ENCODE measurements around the gene SLC39A3.
A peak's percentile ranks its signal among the peaks of the same experiment; 100 is the strongest.

Gene SLC39A3

DNA sequence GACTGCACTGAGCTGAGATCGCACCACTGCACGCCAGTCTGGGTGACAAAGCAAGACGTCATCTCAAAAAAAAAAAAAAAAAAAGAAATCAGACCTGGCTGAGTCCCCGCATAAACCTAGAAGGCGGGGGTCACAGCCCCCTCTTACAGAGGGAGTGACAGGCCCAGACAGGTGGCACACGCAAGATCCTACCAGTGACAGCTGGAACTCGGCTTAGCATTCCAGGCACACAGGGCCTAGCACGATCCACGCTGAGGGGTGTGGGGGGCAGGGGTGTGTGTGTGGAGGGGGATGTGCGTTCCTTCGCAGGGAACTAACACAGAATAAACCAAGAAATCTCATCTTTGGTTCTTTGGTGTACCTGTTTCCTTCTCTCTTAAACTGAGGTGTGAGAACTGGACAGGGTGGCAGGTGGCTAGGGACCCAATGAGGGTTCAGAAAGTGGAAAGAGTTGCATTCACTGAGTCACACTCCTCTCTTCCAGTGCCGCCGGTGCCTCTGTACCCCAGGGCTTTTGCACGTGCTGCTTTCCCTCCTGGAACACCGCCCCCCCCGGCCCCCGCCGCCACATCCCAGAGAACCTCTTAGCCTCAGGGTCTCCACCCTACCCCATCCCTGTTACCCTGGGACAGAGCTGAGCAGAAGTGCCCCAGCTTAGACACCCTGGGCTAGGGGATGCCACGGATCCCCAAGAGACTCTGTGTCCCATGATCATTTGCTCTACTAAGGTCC, 38.3 kb upstream of the SLC39A3 start:
- Histone ChIP-seq H3K36me3 (ENCODE audit: control insufficient read depth in 1 of 2, insufficient read depth in 2 of 2, low read length in 2 of 2) (peaks cover 0 to 15% of the 10 kb centered on the region in 2 donors), H3K4me1 (ENCODE audit: control insufficient read depth in 1 of 2, insufficient read depth in 2 of 2, low read length in 2 of 2) (peaks cover 33 to 43% of the 10 kb centered on the region in 2 donors), H3K9ac (ENCODE audit: low read depth in 1 of 2, low read length in 2 of 2) (no peak overlapping the region), H3K27me3 (ENCODE audit: control insufficient read depth in 1 of 2, insufficient read depth in 2 of 2, low read length in 2 of 2) (no peaks in the 10 kb centered on the region), H3K27ac (ENCODE audit: low read depth, low read length) (no peak overlapping the region), H3K9me3 (ENCODE audit: control insufficient read depth in 1 of 2, low read length in 2 of 2) (no peaks in the 10 kb centered on the region), H3K4me3 (ENCODE audit: low read depth in 1 of 2, low read length in 2 of 2) (no peak overlapping the region)

DNA sequence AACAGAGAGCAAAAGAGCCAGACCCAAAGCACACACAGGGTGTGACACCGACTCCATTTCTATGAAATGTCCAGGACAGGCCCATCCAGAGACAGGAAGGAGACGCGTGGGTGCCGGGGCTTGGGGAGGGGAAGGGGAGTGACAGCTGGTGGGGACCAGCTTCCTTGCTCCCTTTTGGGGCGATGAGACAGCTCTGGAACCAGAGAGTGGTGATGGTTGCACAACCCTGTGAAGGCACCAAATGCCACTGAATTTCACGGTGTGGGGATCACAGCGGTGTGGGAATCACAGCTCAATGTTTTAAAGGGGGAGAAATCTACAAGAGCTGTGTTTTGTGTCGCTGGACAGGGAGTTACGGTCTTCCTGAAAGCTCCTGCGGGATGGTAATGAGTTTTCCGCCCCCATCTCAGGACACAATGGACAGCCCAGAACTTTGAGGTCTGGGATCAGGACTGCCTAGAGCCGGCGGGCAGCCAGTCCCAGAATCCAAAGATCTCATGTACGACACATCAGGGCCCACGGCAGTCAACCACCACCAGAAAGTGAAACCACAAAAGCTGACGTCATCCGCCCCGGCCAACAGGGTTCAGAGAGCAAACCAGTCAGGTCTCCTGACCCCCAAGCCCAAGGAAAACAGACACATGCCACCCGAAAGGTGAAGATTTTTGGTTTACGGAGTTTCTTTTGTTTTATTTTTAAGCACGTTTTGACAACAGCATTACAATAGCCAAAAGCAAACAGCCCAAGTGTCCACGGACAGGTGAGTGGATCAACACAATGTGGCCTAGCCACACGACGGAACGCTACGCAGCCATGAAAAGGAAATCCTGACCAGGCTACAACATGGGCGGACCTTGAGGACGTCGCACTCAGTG, 36.0 kb upstream of the SLC39A3 start:
- Histone ChIP-seq H3K36me3 (ENCODE audit: control insufficient read depth in 1 of 2, insufficient read depth in 2 of 2, low read length in 2 of 2) (peaks cover 0 to 15% of the 10 kb centered on the region in 2 donors), H3K4me3 (ENCODE audit: low read depth in 1 of 2, low read length in 2 of 2) (peak overlapping the region; percentile 51 to 57), H3K4me1 (ENCODE audit: control insufficient read depth in 1 of 2, insufficient read depth in 2 of 2, low read length in 2 of 2) (peaks cover 18 to 24% of the 10 kb centered on the region in 2 donors), H3K9ac (ENCODE audit: low read depth in 1 of 2, low read length in 2 of 2) (peak overlapping the region; percentile 72 to 74), H3K9me3 (ENCODE audit: control insufficient read depth in 1 of 2, low read length in 2 of 2) (no peaks in the 10 kb centered on the region), H3K27me3 (ENCODE audit: control insufficient read depth in 1 of 2, insufficient read depth in 2 of 2, low read length in 2 of 2) (no peaks in the 10 kb centered on the region), H3K27ac (ENCODE audit: low read depth, low read length) (peak overlapping the region; percentile 90)

DNA sequence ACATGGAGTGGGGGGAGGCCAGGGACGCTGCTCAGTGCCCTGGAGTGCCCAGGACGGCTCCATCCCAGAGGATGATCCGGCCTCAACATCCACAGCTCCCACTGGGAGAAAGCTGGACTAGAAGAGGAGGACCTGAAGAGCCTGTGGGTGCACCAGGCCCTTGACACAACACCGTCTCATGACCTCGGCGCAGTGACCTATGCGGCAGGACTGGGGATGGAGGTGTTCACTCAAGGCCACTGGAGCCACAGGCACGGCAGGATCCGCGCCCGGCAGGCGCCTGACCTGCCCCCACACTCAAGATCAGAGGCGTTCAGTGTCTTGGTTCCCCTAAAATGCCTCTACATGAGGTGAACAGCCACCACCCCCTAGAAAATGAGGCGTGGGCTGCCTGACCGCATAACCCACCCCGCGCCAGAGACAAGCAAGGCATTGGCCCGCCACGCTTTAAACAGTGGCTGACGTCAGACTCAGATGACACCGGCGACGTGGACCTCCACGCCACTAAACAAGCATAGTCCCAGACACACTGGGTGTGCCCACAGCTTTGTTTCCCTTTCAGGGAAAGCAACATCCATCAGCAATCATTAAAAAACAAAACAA, 35.2 kb upstream of the SLC39A3 start:
- Histone ChIP-seq H3K27me3 (ENCODE audit: control insufficient read depth in 1 of 2, insufficient read depth in 2 of 2, low read length in 2 of 2) (no peaks in the 10 kb centered on the region), H3K4me1 (ENCODE audit: control insufficient read depth in 1 of 2, insufficient read depth in 2 of 2, low read length in 2 of 2) (peaks cover 18 to 24% of the 10 kb centered on the region in 2 donors), H3K27ac (ENCODE audit: low read depth, low read length) (peak overlapping the region; percentile 90), H3K36me3 (ENCODE audit: control insufficient read depth in 1 of 2, insufficient read depth in 2 of 2, low read length in 2 of 2) (peaks cover 0 to 17% of the 10 kb centered on the region in 2 donors), H3K9me3 (ENCODE audit: control insufficient read depth in 1 of 2, low read length in 2 of 2) (no peaks in the 10 kb centered on the region), H3K9ac (ENCODE audit: low read depth in 1 of 2, low read length in 2 of 2) (peak overlapping the region; percentile 72 to 74), H3K4me3 (ENCODE audit: low read depth in 1 of 2, low read length in 2 of 2) (peak overlapping the region; percentile 51 to 57)

DNA sequence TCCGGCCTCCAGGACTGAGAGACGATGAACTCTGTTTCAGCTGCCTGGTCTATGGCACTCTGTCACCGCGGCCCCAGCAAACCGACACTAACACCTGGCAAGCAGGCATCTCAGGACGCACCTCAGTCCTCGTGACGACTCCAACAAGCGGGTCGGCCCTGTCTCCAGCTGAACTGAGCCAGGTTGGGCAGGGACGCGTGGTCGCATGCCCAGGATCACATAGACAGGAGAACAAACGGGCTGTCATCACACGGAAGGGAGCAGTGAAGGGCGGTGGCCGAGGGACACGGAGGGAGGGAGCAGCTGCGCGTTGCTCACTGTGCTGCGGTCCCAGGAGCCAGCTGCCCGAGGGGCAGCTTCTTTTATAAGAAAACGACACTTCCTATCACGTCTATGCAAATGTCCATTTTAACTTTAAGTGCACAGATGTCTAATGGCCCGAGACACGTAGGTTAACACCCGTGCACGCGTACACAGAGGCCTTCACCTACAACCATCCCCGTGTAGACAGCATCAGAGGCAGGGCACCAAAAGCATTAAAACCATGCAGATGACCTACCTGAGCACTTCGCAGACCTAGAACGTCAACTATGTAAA, 34.4 kb upstream of the SLC39A3 start:
- H3K9ac ChIP-seq (ENCODE audit: low read depth in 1 of 2, low read length in 2 of 2), result no peak overlapping the region
- no peaks in the 10 kb centered on the region for H3K27me3 ChIP-seq (ENCODE audit: control insufficient read depth in 1 of 2, insufficient read depth in 2 of 2, low read length in 2 of 2)
- H3K27ac ChIP-seq (ENCODE audit: low read depth, low read length), result no peak overlapping the region
- H3K4me3 ChIP-seq (ENCODE audit: low read depth in 1 of 2, low read length in 2 of 2), result no peak overlapping the region
- H3K4me1 ChIP-seq (ENCODE audit: control insufficient read depth in 1 of 2, insufficient read depth in 2 of 2, low read length in 2 of 2), result peaks cover 18 to 24% of the 10 kb centered on the region in 2 donors
- H3K36me3 ChIP-seq (ENCODE audit: control insufficient read depth in 1 of 2, insufficient read depth in 2 of 2, low read length in 2 of 2), result peaks cover 0 to 15% of the 10 kb centered on the region in 2 donors
- no peaks in the 10 kb centered on the region for H3K9me3 ChIP-seq (ENCODE audit: control insufficient read depth in 1 of 2, low read length in 2 of 2)

DNA sequence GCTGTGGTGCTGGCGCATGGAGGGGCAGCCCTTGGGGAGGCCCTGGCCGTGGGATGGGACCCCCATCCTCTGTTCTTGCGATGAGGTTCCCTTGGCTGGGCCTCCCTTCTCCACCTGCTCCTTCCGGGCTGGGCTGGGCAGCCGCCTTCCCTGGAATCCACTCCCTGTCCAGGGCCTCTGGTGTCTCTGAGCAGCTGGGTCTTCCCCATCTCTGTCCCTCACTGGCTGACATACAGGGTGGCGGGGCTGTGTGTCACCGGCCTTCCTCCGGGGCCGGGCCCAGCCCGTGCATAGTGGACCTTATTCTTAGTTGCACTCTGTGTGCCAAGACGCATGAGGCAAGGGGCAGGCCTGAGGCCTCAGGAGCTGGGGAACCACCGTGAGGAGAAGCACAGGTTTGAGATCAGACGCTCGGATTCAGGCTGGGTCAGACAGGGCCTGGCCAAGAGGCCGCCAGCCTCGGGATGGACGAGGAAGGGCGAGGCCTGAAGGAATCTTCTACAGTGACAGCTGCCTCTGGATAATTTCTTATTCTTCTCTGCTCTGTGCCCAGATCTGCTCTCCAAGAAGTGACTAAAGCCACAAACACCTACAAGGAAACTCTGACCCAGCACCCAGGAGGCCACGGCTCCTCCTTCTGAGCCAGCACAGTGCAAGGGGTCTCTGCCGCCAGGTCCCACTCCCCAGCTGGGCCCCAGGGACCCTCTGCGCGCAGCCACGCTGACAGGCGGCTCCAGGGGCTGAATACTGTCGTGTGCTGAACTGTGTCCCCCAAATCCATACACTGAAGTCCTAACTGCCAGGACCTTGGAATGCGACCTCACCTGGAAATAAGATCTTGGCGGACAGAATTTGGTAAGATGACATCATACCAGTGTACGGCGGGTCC, 32.2 kb upstream of the SLC39A3 start:
- Histone ChIP-seq H3K27ac (ENCODE audit: low read depth, low read length) (no peak overlapping the region), H3K4me3 (ENCODE audit: low read depth in 1 of 2, low read length in 2 of 2) (no peak overlapping the region), H3K9me3 (ENCODE audit: control insufficient read depth in 1 of 2, low read length in 2 of 2) (no peaks in the 10 kb centered on the region), H3K4me1 (ENCODE audit: control insufficient read depth in 1 of 2, insufficient read depth in 2 of 2, low read length in 2 of 2) (peaks cover 18 to 24% of the 10 kb centered on the region in 2 donors), H3K9ac (ENCODE audit: low read depth in 1 of 2, low read length in 2 of 2) (no peak overlapping the region), H3K36me3 (ENCODE audit: control insufficient read depth in 1 of 2, insufficient read depth in 2 of 2, low read length in 2 of 2) (peaks cover 0 to 23% of the 10 kb centered on the region in 2 donors), H3K27me3 (ENCODE audit: control insufficient read depth in 1 of 2, insufficient read depth in 2 of 2, low read length in 2 of 2) (no peaks in the 10 kb centered on the region)

DNA sequence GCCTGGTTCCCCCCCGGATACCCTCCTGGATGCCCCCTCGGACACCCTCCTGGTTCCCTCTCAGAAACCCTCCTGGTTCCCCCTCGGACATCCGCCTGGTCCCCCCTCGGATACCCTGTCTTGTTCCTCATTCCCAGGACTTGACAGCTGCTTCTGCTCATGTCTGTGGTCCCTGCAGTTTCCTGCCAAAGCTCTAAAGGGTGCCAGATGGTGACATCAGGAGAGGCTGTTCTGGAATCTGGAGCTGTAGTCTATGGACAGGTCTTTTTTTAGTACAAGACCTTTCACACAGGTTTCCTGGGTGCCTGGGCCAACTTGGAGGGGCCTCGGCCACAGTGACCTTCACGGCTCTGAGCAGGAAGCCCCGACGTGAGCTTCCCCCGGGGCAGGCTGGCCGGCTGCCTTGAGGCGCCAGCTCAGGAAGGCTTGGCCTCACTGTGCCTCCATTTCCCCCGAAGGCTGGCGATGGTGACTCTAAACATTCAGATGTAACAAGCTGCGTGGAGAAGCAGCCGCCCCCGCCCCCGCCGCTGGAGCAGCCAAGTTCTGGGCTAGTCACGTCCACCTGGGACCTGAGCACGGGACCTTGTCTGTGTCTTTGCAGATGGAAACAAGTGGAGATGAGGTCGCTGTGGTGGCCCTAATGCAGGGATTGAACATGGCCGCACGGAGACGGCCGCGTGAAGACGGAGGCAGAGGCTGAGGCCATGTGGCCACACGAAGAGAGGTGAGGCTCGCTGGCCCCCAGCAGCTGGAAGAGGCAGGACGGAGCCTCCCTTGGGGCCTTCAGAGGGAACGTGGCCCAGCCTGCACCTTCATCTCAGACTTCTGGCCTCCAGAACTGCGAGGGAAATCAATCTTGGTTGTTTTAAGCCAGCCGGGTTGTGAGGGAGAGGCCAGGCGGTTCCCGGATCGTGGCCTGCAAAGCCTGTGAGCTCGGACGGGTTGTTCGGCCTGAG, 30.5 kb upstream of the SLC39A3 start:
- Histone ChIP-seq H3K27ac (ENCODE audit: low read depth, low read length) (peak overlapping the region; percentile 30), H3K9ac (ENCODE audit: low read depth in 1 of 2, low read length in 2 of 2) (no peak overlapping the region), H3K4me3 (ENCODE audit: low read depth in 1 of 2, low read length in 2 of 2) (no peak overlapping the region), H3K4me1 (ENCODE audit: control insufficient read depth in 1 of 2, insufficient read depth in 2 of 2, low read length in 2 of 2) (peaks cover 6 to 16% of the 10 kb centered on the region in 2 donors), H3K9me3 (ENCODE audit: control insufficient read depth in 1 of 2, low read length in 2 of 2) (no peaks in the 10 kb centered on the region), H3K36me3 (ENCODE audit: control insufficient read depth in 1 of 2, insufficient read depth in 2 of 2, low read length in 2 of 2) (peaks cover 3 to 38% of the 10 kb centered on the region in 2 donors), H3K27me3 (ENCODE audit: control insufficient read depth in 1 of 2, insufficient read depth in 2 of 2, low read length in 2 of 2) (no peaks in the 10 kb centered on the region)

DNA sequence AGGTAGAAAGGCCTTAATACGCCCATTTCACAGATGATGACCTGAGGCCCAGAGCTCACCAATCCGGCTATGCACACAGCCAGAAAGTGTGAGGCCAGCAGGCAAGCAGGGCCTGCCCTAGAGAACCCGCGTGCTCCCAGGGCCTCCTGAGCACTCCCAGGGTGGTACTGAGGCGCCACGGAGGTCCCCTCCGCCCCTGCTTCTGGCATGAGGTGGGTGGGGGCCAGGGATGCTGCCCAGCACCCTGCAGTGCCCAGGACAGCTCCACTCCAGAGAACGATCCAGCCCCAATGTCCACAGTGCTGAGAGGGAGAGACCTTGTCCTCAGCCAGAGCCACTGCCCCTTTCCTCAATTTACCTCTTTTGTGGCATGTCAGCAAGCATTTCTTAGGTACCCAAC, 29.4 kb upstream of the SLC39A3 start:
- Histone ChIP-seq H3K9me3 (ENCODE audit: control insufficient read depth in 1 of 2, low read length in 2 of 2) (no peaks in the 10 kb centered on the region), H3K27me3 (ENCODE audit: control insufficient read depth in 1 of 2, insufficient read depth in 2 of 2, low read length in 2 of 2) (no peaks in the 10 kb centered on the region), H3K4me3 (ENCODE audit: low read depth in 1 of 2, low read length in 2 of 2) (no peak overlapping the region), H3K36me3 (ENCODE audit: control insufficient read depth in 1 of 2, insufficient read depth in 2 of 2, low read length in 2 of 2) (peaks cover 3 to 45% of the 10 kb centered on the region in 2 donors), H3K4me1 (ENCODE audit: control insufficient read depth in 1 of 2, insufficient read depth in 2 of 2, low read length in 2 of 2) (peaks cover 0 to 5% of the 10 kb centered on the region in 2 donors), H3K9ac (ENCODE audit: low read depth in 1 of 2, low read length in 2 of 2) (no peak overlapping the region), H3K27ac (ENCODE audit: low read depth, low read length) (no peak overlapping the region)

DNA sequence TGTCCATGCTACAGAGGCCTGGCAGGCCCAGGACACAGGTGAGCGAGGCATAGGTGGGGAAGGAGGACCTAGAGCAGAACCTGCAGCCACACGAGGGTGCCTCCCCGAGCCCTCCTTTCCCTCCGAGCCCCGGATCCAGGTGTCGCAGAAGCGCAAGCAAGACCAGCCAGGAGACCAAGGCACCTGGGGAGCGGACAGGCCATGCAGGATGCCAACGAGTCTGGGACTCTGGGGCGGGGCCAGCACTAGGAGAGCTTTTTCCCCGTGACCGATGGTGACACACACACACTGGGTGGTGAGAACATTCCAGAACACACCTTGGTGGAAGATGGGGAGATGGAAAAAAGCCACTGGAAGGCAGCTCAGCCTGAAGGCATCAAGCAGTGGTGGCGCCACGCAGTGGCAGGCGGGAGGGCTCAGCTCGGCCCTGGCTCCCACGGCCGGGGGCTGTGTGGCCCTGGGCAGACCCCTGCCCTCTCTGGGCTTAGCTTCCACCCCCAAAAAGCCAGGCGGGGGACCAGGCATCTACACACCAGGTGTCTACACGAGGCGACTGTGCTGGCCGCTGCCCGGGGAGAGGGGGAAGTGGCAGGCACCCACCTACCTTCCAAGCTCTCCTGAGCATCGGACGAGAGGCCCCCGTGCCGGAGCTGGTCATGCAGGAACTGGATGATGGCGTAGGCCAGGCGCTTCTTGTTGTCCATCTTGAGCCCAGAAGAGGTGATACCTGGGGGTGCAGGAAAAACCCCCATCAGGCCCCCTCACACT, 28.7 kb upstream of the SLC39A3 start:
- Histone ChIP-seq H3K27ac (ENCODE audit: low read depth, low read length) (no peak overlapping the region), H3K36me3 (ENCODE audit: control insufficient read depth in 1 of 2, insufficient read depth in 2 of 2, low read length in 2 of 2) (peaks cover 8 to 51% of the 10 kb centered on the region in 2 donors), H3K4me3 (ENCODE audit: low read depth in 1 of 2, low read length in 2 of 2) (no peak overlapping the region), H3K27me3 (ENCODE audit: control insufficient read depth in 1 of 2, insufficient read depth in 2 of 2, low read length in 2 of 2) (no peaks in the 10 kb centered on the region), H3K9me3 (ENCODE audit: control insufficient read depth in 1 of 2, low read length in 2 of 2) (no peaks in the 10 kb centered on the region), H3K4me1 (ENCODE audit: control insufficient read depth in 1 of 2, insufficient read depth in 2 of 2, low read length in 2 of 2) (peaks cover 0 to 5% of the 10 kb centered on the region in 2 donors), H3K9ac (ENCODE audit: low read depth in 1 of 2, low read length in 2 of 2) (no peak overlapping the region)
